Thyroid gland (tissue), 4 donors: ENCODE measurements around the gene SLC4A3. TPM values are rescaled to one million over a fixed set of nuclear protein-coding genes. Genes with fewer than 3 reads are reported as not detected.

Source experiments
- DNase-seq, 2 donors: peaks; one replicate each; pipeline ENCODE4 v3.0.0-alpha.2; 2019
- H3K27ac ChIP-seq, 3 donors: fragments of 200-600 bp; sonication (generic); 1 replicate in 2 of 3; 2 replicates in 1 of 3; pipeline ENCODE4 v1.5.1; 2016 to 2019; ENCODE audit warnings: mild to moderate bottlenecking in 1 of 3, moderate library complexity in 1 of 3
- H3K27me3 ChIP-seq: fragments of 200-600 bp; sonication (generic); one replicate; pipeline ENCODE4 v1.5.1; 2019
- H3K36me3 ChIP-seq, 2 donors: fragments of 200-600 bp; sonication (generic); one replicate each; pipeline ENCODE4 v1.5.1; 2016 to 2019
- H3K4me1 ChIP-seq, 2 donors: fragments of 200-600 bp; sonication (generic); one replicate each; pipeline ENCODE4 v1.5.1; 2017 to 2019
- H3K4me3 ChIP-seq, 3 donors: fragments of 200-600 bp; sonication (generic); replicated peaks in 1 of 3; 1 replicate in 2 of 3; 2 replicates in 1 of 3; pipeline ENCODE4 v1.5.1; 2016; ENCODE audit warnings: mild to moderate bottlenecking in 1 of 3
- H3K9me3 ChIP-seq: fragments of 200-600 bp; sonication (generic); one replicate; pipeline ENCODE4 v1.5.1; 2017
- CTCF ChIP-seq, 6 experiments: fragments of 200-600 bp in 3 of 6; fragments of 450-650 bp in 3 of 6; sonication (generic) in 3 of 6; IDR thresholded peaks; one replicate each; pipeline ENCODE4 v1.5.1; 2016 to 2019; ENCODE audit warnings: antibody characterized with exemption in 6 of 6, mild to moderate bottlenecking in 2 of 6, inconsistent platforms in 1 of 6, moderate library complexity in 1 of 6
- POLR2A ChIP-seq, 2 donors: fragments of 450-650 bp; IDR thresholded peaks; one replicate each; pipeline ENCODE4 v1.6.1; 2017; ENCODE audit warnings: antibody characterized with exemption in 2 of 2, mild to moderate bottlenecking in 2 of 2, moderate library complexity in 1 of 2
- WGBS, 2 donors: methylation state at CpG; one replicate each; pipeline ENCODE4 v1.1.5; 2017; 5-methylcytosine and 5-hydroxymethylcytosine counted together
- intact Hi-C: fragments of 100-400 bp; cut with DNase I; formaldehyde crosslinking; loops from one replicate; pipeline ENCODE4 v1.15.1; 2023
- total RNA-seq, 4 donors: library from RNA; depleted of rRNA; stranded (reverse); fragments of >200 nt; gene quantifications; one replicate each; pipeline ENCODE4 v1.2.3, GENCODE V29; 2016

The SLC4A3 gene
- total RNA-seq, 4 donors from 2014 or later, result 1.2 to 3.2 (median 2.8) TPM

GRCh38 chr2:219634951-219635751 lies 7.7 kb downstream of the SLC4A3 start:
- 90 to 94% methylated on average over 6 to 18 of the region's 22 CpGs for WGBS, 2 donors
- Histone ChIP-seq H3K4me3 (no peak overlapping the region), H3K9me3 (no peaks in the 10 kb centered on the region), H3K4me1 (no peaks in the 10 kb centered on the region), H3K36me3 (no peaks in the 10 kb centered on the region), H3K27me3 (no peaks in the 10 kb centered on the region), H3K27ac (no peak overlapping the region)
- TF ChIP-seq POLR2A (IDR thresholded peaks at IDR 0.05), result no peak
- no peak for TF ChIP-seq CTCF (IDR thresholded peaks at IDR 0.05)
- DNase-seq, result no peak
- intact Hi-C loops, result loop anchor here (10.0 kb wide), 1 partner anchor 230 kb away; no protein-coding TSS in a partner anchor

GRCh38 chr2:219636144-219636915 lies 8.9 kb downstream of the SLC4A3 start:
- Histone ChIP-seq H3K27ac (no peak overlapping the region), H3K9me3 (no peaks in the 10 kb centered on the region), H3K27me3 (no peaks in the 10 kb centered on the region), H3K4me1 (no peaks in the 10 kb centered on the region), H3K36me3 (no peaks in the 10 kb centered on the region), H3K4me3 (no peak overlapping the region)
- 87 to 88% methylated on average over 24 of the region's 24 CpGs for WGBS, 2 donors
- DNase-seq, result no peak
- intact Hi-C loops, result loop anchor here (10.0 kb wide), 1 partner anchor 232 kb away; no protein-coding TSS in a partner anchor
- TF ChIP-seq POLR2A (IDR thresholded peaks at IDR 0.05) (no peak), CTCF (IDR thresholded peaks at IDR 0.05) (no peak)

- no peaks in the 10 kb centered on the region for H3K9me3 ChIP-seq
Observed at GRCh38 chr2:219636941-219637841, 9.8 kb downstream of the SLC4A3 start.

DNA sequence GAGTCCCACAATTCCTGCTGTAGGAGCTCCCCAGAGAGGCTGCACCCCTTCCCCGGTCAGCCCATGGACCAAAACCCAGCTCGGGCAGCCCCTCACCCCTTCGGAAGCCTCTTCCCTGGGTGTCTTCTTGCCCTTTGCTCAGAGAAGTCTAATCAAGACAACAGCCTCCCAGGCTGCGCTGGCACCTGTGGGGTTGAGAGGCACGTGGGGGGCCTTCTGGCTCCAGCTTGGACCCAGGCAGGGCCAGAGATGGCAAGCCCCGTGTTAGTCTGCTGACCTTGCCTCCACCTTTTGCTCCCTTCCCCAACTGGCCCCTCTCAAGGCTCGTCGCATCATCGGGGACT lies 10.4 kb downstream of the SLC4A3 start:
- WGBS, 2 donors, result 92 to 95% methylated on average over 7 to 9 of the region's 9 CpGs
- TF ChIP-seq POLR2A (IDR thresholded peaks at IDR 0.05) (no peak), CTCF (IDR thresholded peaks at IDR 0.05) (no peak)
- intact Hi-C loops, result loop anchor here (10.0 kb wide), 1 partner anchor 233 kb away; no protein-coding TSS in a partner anchor

More at GRCh38 chr2:219636941-219637841, 9.8 kb downstream of the SLC4A3 start:
- intact Hi-C loops, result loop anchor here (10.0 kb wide), 1 partner anchor 232 kb away; no protein-coding TSS in a partner anchor
- Histone ChIP-seq H3K27ac (no peak overlapping the region), H3K4me3 (no peak overlapping the region), H3K36me3 (no peaks in the 10 kb centered on the region), H3K27me3 (no peaks in the 10 kb centered on the region), H3K4me1 (peaks cover 0 to 2% of the 10 kb centered on the region in 2 donors)
- TF ChIP-seq CTCF (IDR thresholded peaks at IDR 0.05) (no peak), POLR2A (IDR thresholded peaks at IDR 0.05) (no peak)
- no peak for DNase-seq
- 76 to 80% methylated on average over 6 to 9 of the region's 13 CpGs for WGBS, 2 donors

More for the DNA sequence above, 10.4 kb downstream of the SLC4A3 start:
- no peaks in the 10 kb centered on the region for H3K36me3 ChIP-seq
- H3K9me3 ChIP-seq, result no peaks in the 10 kb centered on the region
- H3K4me1 ChIP-seq, result peaks cover 0 to 7% of the 10 kb centered on the region in 2 donors
- no peaks in the 10 kb centered on the region for H3K27me3 ChIP-seq
- no peak overlapping the region for H3K27ac ChIP-seq
- DNase-seq, result no peak
- H3K4me3 ChIP-seq, result no peak overlapping the region
